Hepatocyte (in vitro differentiated cells): ENCODE measurements around the gene CHST4.
A peak's percentile ranks its signal among the peaks of the same experiment; 100 is the strongest.

Experiments used
- EZH2phosphoT487 ChIP-seq: fragments of 200-600 bp; sonication (generic); IDR thresholded peaks from one replicate; pipeline ENCODE4 v1.6.1; 2018; ENCODE audit warnings: antibody characterized with exemption, mild to moderate bottlenecking, low read depth, moderate library complexity; ENCODE audit not compliant: unreplicated experiment, severe bottlenecking
- TF ChIP-seq, protein P1 (sequence below): fragments of 200-600 bp; sonication (generic); IDR thresholded peaks from 2 replicates; pipeline ENCODE4 v1.5.1; 2016; ENCODE audit warnings: antibody characterized with exemption, mild to moderate bottlenecking; ENCODE audit not compliant: poor library complexity

DNA sequence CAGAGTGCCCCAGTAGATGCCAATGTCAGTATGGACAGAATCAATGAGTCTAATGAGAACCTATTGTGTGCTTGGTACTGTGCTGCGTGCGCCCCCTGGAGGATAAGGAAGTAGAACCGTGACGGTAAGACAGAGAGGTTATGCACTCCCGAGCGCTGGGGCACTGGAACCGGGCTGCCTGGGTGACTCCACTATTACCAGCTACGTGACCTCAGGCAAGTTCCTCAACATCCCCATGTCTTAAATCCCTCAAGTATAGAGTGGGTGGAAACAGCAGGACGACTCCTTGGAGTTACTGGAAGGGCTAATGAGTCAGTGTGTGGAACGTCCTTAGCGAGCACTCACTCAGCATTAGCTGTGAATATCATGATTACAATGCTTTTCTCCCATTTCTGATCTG is 16.2 kb downstream of the CHST4 start:
- TF ChIP-seq, protein P1, sequence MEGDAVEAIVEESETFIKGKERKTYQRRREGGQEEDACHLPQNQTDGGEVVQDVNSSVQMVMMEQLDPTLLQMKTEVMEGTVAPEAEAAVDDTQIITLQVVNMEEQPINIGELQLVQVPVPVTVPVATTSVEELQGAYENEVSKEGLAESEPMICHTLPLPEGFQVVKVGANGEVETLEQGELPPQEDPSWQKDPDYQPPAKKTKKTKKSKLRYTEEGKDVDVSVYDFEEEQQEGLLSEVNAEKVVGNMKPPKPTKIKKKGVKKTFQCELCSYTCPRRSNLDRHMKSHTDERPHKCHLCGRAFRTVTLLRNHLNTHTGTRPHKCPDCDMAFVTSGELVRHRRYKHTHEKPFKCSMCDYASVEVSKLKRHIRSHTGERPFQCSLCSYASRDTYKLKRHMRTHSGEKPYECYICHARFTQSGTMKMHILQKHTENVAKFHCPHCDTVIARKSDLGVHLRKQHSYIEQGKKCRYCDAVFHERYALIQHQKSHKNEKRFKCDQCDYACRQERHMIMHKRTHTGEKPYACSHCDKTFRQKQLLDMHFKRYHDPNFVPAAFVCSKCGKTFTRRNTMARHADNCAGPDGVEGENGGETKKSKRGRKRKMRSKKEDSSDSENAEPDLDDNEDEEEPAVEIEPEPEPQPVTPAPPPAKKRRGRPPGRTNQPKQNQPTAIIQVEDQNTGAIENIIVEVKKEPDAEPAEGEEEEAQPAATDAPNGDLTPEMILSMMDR: peak; percentile 45
- no peak for TF ChIP-seq EZH2phosphoT487
